ENCODE data around the gene CNTNAP2.

CNTNAP2 gene

GRCh38 chr7:147394329-147394728 lies 1277.7 kb downstream of the CNTNAP2 start:
- TF ChIP-seq CTCF (IDR thresholded peaks at IDR 0.05; ENCODE audit: extremely low read depth, missing control alignments) = no peak
- no peak for DNase-seq (ENCODE audit: low spot score)

GRCh38 chr7:147400221-147400689 lies 1283.7 kb downstream of the CNTNAP2 start:
- no peak for DNase-seq (ENCODE audit: low spot score)
- TF ChIP-seq CTCF (IDR thresholded peaks at IDR 0.05; ENCODE audit: extremely low read depth, missing control alignments) = no peak

- no peak for DNase-seq (ENCODE audit: low spot score)
- no peak for TF ChIP-seq CTCF (IDR thresholded peaks at IDR 0.05; ENCODE audit: extremely low read depth, missing control alignments)
These were observed 1284.3 kb downstream of the CNTNAP2 start for GRCh38 chr7:147400925-147401324.

GRCh38 chr7:147405621-147406020 lies 1289.0 kb downstream of the CNTNAP2 start:
- DNase-seq (ENCODE audit: low spot score) = no peak
- TF ChIP-seq CTCF (IDR thresholded peaks at IDR 0.05; ENCODE audit: extremely low read depth, missing control alignments) = no peak

GRCh38 chr7:147406521-147407135 lies 1290.0 kb downstream of the CNTNAP2 start:
- no peak for DNase-seq (ENCODE audit: low spot score)
- no peak for TF ChIP-seq CTCF (IDR thresholded peaks at IDR 0.05; ENCODE audit: extremely low read depth, missing control alignments)

- no peak for TF ChIP-seq CTCF (IDR thresholded peaks at IDR 0.05; ENCODE audit: extremely low read depth, missing control alignments)
- DNase-seq (ENCODE audit: low spot score) = no peak
These were observed 1294.5 kb downstream of the CNTNAP2 start for GRCh38 chr7:147411096-147411495.

GRCh38 chr7:147412109-147412508 lies 1295.5 kb downstream of the CNTNAP2 start:
- TF ChIP-seq CTCF (IDR thresholded peaks at IDR 0.05; ENCODE audit: extremely low read depth, missing control alignments) = no peak
- no peak for DNase-seq (ENCODE audit: low spot score)
